Uterus (tissue), 4 donors: Measurements from ENCODE around the gene ITGAL. TPM values are rescaled to one million over a fixed set of nuclear protein-coding genes. Genes with fewer than 3 reads are reported as not detected.

ENCODE experiments used
- DNase-seq, 2 donors: peaks; one replicate each; pipeline ENCODE4 v3.0.0-alpha.2; 2019 to 2020
- H3K27ac ChIP-seq, 2 donors: fragments of 200-600 bp; sonication (generic); 1 replicate in 1 of 2; 2 replicates in 1 of 2; pipeline ENCODE4 v1.5.1; 2016 to 2018
- H3K27me3 ChIP-seq, 2 donors: fragments of 200-600 bp; sonication (generic); one replicate each; pipeline ENCODE4 v1.5.1; 2018 to 2019; ENCODE audit warnings: control low read depth in 1 of 2
- H3K36me3 ChIP-seq, 2 donors: fragments of 200-600 bp; sonication (generic); one replicate each; pipeline ENCODE4 v1.5.1; 2019; ENCODE audit warnings: control low read depth in 1 of 2
- H3K4me1 ChIP-seq, 2 donors: fragments of 200-600 bp; sonication (generic); one replicate each; pipeline ENCODE4 v1.5.1; 2018 to 2019; ENCODE audit warnings: control low read depth in 1 of 2
- H3K4me3 ChIP-seq, 2 donors: fragments of 200-600 bp; sonication (generic); 1 replicate in 1 of 2; 2 replicates in 1 of 2; pipeline ENCODE4 v1.5.1; 2018 to 2019; ENCODE audit warnings: mild to moderate bottlenecking in 1 of 2
- H3K9me3 ChIP-seq, 2 donors: fragments of 200-600 bp; sonication (generic); one replicate each; pipeline ENCODE4 v1.5.1; 2019; ENCODE audit warnings: control low read depth in 1 of 2
- POLR2A ChIP-seq, 2 donors: fragments of 450-650 bp; IDR thresholded peaks; one replicate each; pipeline ENCODE4 v1.6.1; 2016; ENCODE audit warnings: antibody characterized with exemption in 2 of 2, mild to moderate bottlenecking in 1 of 2, moderate library complexity in 1 of 2
- intact Hi-C: fragments of 100-400 bp; cut with DNase I; formaldehyde crosslinking; loops from one replicate; pipeline ENCODE4 v1.15.1; 2023; ENCODE audit warnings: low total_unique reads
- total RNA-seq, 4 donors: library from RNA; depleted of rRNA in 3 of 4; stranded (reverse); fragments of >200 nt in 3 of 4; gene quantifications; one replicate each; pipeline versions ENCODE4 v1.1.0 to v1.2.4, GENCODE V29; 2014 to 2023
- TF ChIP-seq, protein P1 (sequence below), 4 experiments: fragments of 200-600 bp in 2 of 4; fragments of 450-650 bp in 2 of 4; sonication (generic) in 2 of 4; IDR thresholded peaks; one replicate each; pipeline ENCODE4 v1.5.1; 2016 to 2019; ENCODE audit warnings: antibody characterized with exemption in 4 of 4, mild to moderate bottlenecking in 2 of 4, moderate library complexity in 1 of 4
- donor health status: DM: yes; HTN: yes; CAD: no.

ITGAL gene
- total RNA-seq, 4 donors from 2014 or later = 3.6 to 5.6 (median 4.7) TPM; not detected in 1

DNA sequence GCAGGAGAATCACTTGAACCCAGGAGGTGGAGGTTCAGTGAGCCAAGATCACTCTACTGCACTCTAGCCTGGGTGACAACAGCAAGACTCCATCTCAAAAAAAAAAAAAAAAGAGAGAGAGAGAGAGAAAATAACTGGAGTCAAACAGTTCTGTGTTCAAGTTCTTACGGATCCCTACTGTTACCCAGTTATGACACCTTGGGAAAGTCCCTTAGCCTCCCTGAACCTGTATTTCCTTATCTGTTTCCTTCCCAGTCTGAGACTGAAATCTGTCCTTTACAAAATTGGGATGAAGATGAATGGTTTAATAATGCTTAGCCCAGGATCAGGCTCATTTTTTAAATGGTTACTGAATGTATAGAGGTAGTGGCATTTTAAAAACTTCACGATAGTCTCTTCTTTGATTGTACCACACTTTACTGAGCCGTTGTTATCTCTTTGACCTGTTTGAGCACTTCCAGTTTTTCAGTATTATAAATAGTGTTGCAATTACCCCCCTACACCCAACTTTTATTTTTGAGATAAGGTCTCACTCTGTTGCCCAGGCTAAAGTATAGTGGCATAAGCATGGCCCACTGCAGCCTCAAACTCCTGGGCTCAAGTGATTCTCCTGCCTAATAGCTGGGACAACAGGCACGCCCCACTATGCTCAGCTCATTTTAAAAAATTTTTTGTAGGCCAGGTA, 36.7 kb downstream of the ITGAL start:
- Histone ChIP-seq H3K4me1 (no peaks in the 10 kb centered on the region), H3K4me3 (no peak overlapping the region)
- intact Hi-C loops = no loop called here

DNA sequence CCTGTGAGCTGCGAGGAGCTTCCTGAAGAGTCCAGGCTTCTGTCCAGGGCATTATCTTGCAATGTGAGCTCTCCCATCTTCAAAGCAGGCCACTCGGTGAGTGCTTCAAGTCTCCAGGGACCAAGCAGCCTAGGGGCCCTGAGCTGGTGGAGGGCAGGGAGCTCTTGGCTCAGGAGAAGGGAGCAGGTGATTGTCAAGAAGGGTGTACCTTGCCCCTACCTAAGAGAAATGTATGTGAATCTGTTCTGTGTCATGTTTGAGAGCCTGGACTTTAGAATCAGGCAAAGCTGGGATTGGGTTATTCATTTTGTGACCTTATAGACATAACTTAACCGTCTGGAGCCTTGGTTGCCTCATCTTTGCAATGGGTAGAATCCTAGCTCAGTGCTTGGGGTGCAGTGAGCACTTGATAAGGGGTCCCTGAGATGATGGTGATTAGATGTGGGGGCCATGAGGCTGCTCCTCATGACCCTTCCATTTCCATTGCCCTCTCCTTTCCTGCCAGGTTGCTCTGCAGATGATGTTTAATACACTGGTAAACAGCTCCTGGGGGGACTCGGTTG, 37.9 kb downstream of the ITGAL start:
- intact Hi-C loops = no loop called here
- H3K36me3 ChIP-seq = no peaks in the 10 kb centered on the region
- no peaks in the 10 kb centered on the region for H3K4me1 ChIP-seq
- no peaks in the 10 kb centered on the region for H3K9me3 ChIP-seq
- DNase-seq = no peak
- H3K27ac ChIP-seq = no peak overlapping the region
- no peak overlapping the region for H3K4me3 ChIP-seq
- TF ChIP-seq POLR2A (IDR thresholded peaks at IDR 0.05) = no peak
- TF ChIP-seq, protein P1, sequence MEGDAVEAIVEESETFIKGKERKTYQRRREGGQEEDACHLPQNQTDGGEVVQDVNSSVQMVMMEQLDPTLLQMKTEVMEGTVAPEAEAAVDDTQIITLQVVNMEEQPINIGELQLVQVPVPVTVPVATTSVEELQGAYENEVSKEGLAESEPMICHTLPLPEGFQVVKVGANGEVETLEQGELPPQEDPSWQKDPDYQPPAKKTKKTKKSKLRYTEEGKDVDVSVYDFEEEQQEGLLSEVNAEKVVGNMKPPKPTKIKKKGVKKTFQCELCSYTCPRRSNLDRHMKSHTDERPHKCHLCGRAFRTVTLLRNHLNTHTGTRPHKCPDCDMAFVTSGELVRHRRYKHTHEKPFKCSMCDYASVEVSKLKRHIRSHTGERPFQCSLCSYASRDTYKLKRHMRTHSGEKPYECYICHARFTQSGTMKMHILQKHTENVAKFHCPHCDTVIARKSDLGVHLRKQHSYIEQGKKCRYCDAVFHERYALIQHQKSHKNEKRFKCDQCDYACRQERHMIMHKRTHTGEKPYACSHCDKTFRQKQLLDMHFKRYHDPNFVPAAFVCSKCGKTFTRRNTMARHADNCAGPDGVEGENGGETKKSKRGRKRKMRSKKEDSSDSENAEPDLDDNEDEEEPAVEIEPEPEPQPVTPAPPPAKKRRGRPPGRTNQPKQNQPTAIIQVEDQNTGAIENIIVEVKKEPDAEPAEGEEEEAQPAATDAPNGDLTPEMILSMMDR (IDR thresholded peaks at IDR 0.05) = no peak
- no peaks in the 10 kb centered on the region for H3K27me3 ChIP-seq

More for the DNA sequence above, 36.7 kb downstream of the ITGAL start:
- Histone ChIP-seq H3K27ac (no peak overlapping the region), H3K36me3 (no peaks in the 10 kb centered on the region), H3K9me3 (no peaks in the 10 kb centered on the region), H3K27me3 (no peaks in the 10 kb centered on the region)
- TF ChIP-seq, protein P1 (IDR thresholded peaks at IDR 0.05) = no peak
- TF ChIP-seq POLR2A (IDR thresholded peaks at IDR 0.05) = no peak
- no peak for DNase-seq

DNA sequence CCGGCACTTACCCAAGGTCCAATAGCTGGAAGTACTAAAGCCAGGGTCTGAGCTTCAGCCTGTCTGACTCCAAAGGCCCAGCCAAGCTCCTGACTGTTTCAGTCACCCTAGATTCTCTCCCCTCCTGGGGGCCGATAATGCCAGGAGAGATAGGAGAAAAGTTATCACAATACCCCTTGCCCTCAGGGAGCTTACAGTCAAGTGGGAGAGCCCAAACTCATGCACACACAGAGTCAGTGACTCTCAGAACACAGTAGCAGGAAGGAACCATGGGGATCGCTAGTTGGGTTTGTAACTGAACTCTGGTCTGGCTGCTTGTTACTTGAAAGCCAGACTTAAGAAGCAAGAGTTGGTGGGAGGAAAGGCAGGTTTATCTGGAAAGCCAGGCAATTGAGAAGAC, 39.0 kb downstream of the ITGAL start:
- Histone ChIP-seq H3K27ac (no peak overlapping the region), H3K4me1 (no peaks in the 10 kb centered on the region), H3K36me3 (no peaks in the 10 kb centered on the region), H3K4me3 (no peak overlapping the region), H3K9me3 (no peaks in the 10 kb centered on the region), H3K27me3 (no peaks in the 10 kb centered on the region)
- no peak for TF ChIP-seq POLR2A (IDR thresholded peaks at IDR 0.05)
- no peak for DNase-seq
- intact Hi-C loops = no loop called here

DNA sequence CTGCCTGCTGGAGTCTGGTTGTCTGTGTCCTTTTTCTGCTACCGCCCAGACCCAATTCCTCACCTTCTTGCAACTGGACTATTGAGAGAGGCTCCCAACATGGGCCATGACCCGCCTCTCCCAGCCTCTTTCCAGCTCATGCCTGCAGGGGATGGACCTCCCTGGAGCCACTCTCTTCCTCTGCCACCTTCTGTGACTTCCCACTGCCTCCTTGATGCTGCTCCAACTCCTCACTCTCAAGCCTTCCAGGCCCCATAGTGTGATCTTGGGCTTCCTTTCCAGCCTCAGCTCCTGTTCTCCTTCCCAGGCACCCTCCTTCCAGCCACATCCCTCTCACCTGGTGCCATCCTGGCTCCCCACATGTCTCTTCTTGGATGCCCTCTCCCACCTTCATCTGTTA, 42.7 kb downstream of the ITGAL start:
- no peaks in the 10 kb centered on the region for H3K4me1 ChIP-seq
- H3K4me3 ChIP-seq = no peak overlapping the region
- TF ChIP-seq, protein P1 (IDR thresholded peaks at IDR 0.05) = no peak
- no peak for TF ChIP-seq POLR2A (IDR thresholded peaks at IDR 0.05)
- no peak overlapping the region for H3K27ac ChIP-seq
- H3K27me3 ChIP-seq = no peaks in the 10 kb centered on the region
- H3K36me3 ChIP-seq = no peaks in the 10 kb centered on the region
- intact Hi-C loops = no loop called here
- no peaks in the 10 kb centered on the region for H3K9me3 ChIP-seq
- no peak for DNase-seq

DNA sequence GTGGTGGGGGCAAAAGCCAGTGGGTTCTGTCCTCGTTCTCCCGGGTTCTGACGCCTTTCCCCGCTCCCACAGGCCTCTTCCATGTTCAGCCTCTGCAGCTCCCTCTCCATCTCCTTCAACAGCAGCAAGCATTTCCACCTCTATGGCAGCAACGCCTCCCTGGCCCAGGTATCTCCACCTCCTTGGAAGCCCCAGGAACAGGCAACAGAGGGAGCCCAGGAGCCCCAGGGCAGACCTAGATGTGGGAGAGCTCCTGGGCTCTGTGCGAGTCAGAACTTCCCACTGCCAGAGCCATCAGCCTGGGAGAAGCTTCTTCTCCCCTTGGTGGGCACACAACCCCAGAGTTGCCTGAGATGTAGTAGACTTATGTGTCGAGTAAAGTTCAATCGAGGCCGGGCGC, 46.0 kb downstream of the ITGAL start:
- intact Hi-C loops = no loop called here
- H3K9me3 ChIP-seq = no peaks in the 10 kb centered on the region
- H3K36me3 ChIP-seq = no peaks in the 10 kb centered on the region
- H3K4me3 ChIP-seq = no peak overlapping the region
- DNase-seq = no peak
- H3K27me3 ChIP-seq = no peaks in the 10 kb centered on the region
- TF ChIP-seq POLR2A (IDR thresholded peaks at IDR 0.05) = no peak
- TF ChIP-seq, protein P1 (IDR thresholded peaks at IDR 0.05) = no peak
- H3K27ac ChIP-seq = no peak overlapping the region
- H3K4me1 ChIP-seq = no peaks in the 10 kb centered on the region
